HEK293 (cell line): ENCODE data around the gene AMPD2.

Source experiments
- BCL11B ChIP-seq: fragments of 450-650 bp; formaldehyde crosslinking; IDR thresholded peaks from 2 replicates; pipeline ENCODE4 v1.5.1; 2016; ENCODE audit warnings: low read depth, missing biosample characterization, missing genetic modification characterization
- GFI1B ChIP-seq: fragments of 450-650 bp; formaldehyde crosslinking; IDR thresholded peaks from 2 replicates; pipeline ENCODE4 v1.5.1; 2016; ENCODE audit warnings: missing biosample characterization, missing genetic modification characterization
- GLIS1 ChIP-seq: fragments of 450-650 bp; formaldehyde crosslinking; IDR thresholded peaks from 2 replicates; pipeline ENCODE4 v1.5.1; 2016; ENCODE audit warnings: missing biosample characterization, missing genetic modification characterization
- GLIS2 ChIP-seq: fragments of 450-650 bp; formaldehyde crosslinking; IDR thresholded peaks from 2 replicates; pipeline ENCODE4 v1.5.1; 2016; ENCODE audit warnings: missing biosample characterization, missing genetic modification characterization
- KLF7 ChIP-seq: fragments of 450-650 bp; formaldehyde crosslinking; IDR thresholded peaks from 2 replicates; pipeline ENCODE4 v1.5.1; 2016; ENCODE audit warnings: missing biosample characterization, missing genetic modification characterization, borderline replicate concordance
- MEIS1 ChIP-seq: sonication (generic); formaldehyde crosslinking; IDR thresholded peaks from 2 replicates; pipeline ENCODE4 v1.8.1; 2022; ENCODE audit warnings: missing genetic modification reagents, mild to moderate bottlenecking, borderline replicate concordance
- PRDM1 ChIP-seq: fragments of 450-650 bp; formaldehyde crosslinking; IDR thresholded peaks from 2 replicates; pipeline ENCODE4; 2016; ENCODE audit warnings: missing biosample characterization, missing genetic modification characterization
- SCRT2 ChIP-seq: fragments of 450-650 bp; formaldehyde crosslinking; IDR thresholded peaks from 2 replicates; pipeline ENCODE4 v1.5.1; 2016; ENCODE audit warnings: missing biosample characterization, missing genetic modification characterization
- TCF7L2 ChIP-seq: IDR thresholded peaks from 2 replicates; pipeline ENCODE4 v1.6.1; 2011; ENCODE audit warnings: low read depth, mild to moderate bottlenecking, inconsistent platforms, low read length, moderate library complexity, borderline replicate concordance
- ZBTB17 ChIP-seq: fragments of 450-650 bp; formaldehyde crosslinking; IDR thresholded peaks from 2 replicates; pipeline ENCODE4 v1.5.1; 2016; ENCODE audit warnings: missing biosample characterization, missing genetic modification characterization
- ZBTB48 ChIP-seq: fragments of 450-650 bp; formaldehyde crosslinking; IDR thresholded peaks from 2 replicates; pipeline ENCODE4 v1.5.1; 2016; ENCODE audit warnings: missing biosample characterization, missing genetic modification characterization
- ZEB2 ChIP-seq: fragments of 450-650 bp; formaldehyde crosslinking; IDR thresholded peaks from 2 replicates; pipeline ENCODE4 v1.5.1; 2016; ENCODE audit warnings: missing biosample characterization, missing genetic modification characterization
- ZNF112 ChIP-seq: fragments of 450-650 bp; formaldehyde crosslinking; IDR thresholded peaks from 2 replicates; pipeline ENCODE4 v1.5.0; 2017; ENCODE audit warnings: missing biosample characterization, missing genetic modification characterization
- ZNF121 ChIP-seq: fragments of 450-650 bp; formaldehyde crosslinking; IDR thresholded peaks from 2 replicates; pipeline ENCODE4 v1.5.1; 2016; ENCODE audit warnings: missing biosample characterization, missing genetic modification characterization
- ZNF2 ChIP-seq: fragments of 450-650 bp; formaldehyde crosslinking; IDR thresholded peaks from 2 replicates; pipeline ENCODE4 v1.5.1; 2016; ENCODE audit warnings: missing biosample characterization, missing genetic modification characterization
- ZNF211 ChIP-seq: fragments of 450-650 bp; formaldehyde crosslinking; IDR thresholded peaks from 2 replicates; pipeline ENCODE4 v1.5.1; 2016; ENCODE audit warnings: low read depth, missing biosample characterization, missing genetic modification characterization
- ZNF223 ChIP-seq: fragments of 450-650 bp; formaldehyde crosslinking; IDR thresholded peaks from 2 replicates; pipeline ENCODE4 v1.5.1; 2016; ENCODE audit warnings: missing biosample characterization, missing genetic modification characterization
- ZNF274 ChIP-seq, 2 experiments: fragments of 200-500 bp in 1 of 2; fragments of 450-650 bp in 1 of 2; sonication (Bioruptor generic) in 1 of 2; formaldehyde crosslinking in 1 of 2; IDR thresholded peaks; 2 replicates each; pipeline versions ENCODE4 v1.5.1 to v1.6.1; 2014 to 2016; ENCODE audit warnings: borderline replicate concordance in 1 of 2, inconsistent platforms in 1 of 2, low read length in 1 of 2, missing biosample characterization in 1 of 2, missing genetic modification characterization in 1 of 2
- ZNF335 ChIP-seq: fragments of 450-650 bp; formaldehyde crosslinking; conservative IDR thresholded peaks from 2 replicates; pipeline ENCODE4 v1.5.1; 2016; ENCODE audit warnings: missing biosample characterization, missing genetic modification characterization
- ZNF366 ChIP-seq: fragments of 450-650 bp; formaldehyde crosslinking; conservative IDR thresholded peaks from 2 replicates; pipeline ENCODE4 v1.5.1; 2016; ENCODE audit warnings: missing biosample characterization, missing genetic modification characterization
- ZNF394 ChIP-seq: fragments of 450-650 bp; formaldehyde crosslinking; IDR thresholded peaks from 2 replicates; pipeline ENCODE4 v1.5.1; 2016; ENCODE audit warnings: missing biosample characterization, missing genetic modification characterization, mild to moderate bottlenecking, moderate library complexity, borderline replicate concordance
- ZNF501 ChIP-seq: fragments of 450-650 bp; formaldehyde crosslinking; IDR thresholded peaks from 2 replicates; pipeline ENCODE4 v1.5.1; 2016; ENCODE audit warnings: missing biosample characterization, missing genetic modification characterization
- ZNF596 ChIP-seq: fragments of 450-650 bp; IDR thresholded peaks from 2 replicates; pipeline ENCODE4 v1.5.0; 2018; ENCODE audit warnings: missing biosample characterization, mild to moderate bottlenecking, missing genetic modification characterization, moderate library complexity
- ZNF654 ChIP-seq: fragments of 450-650 bp; formaldehyde crosslinking; IDR thresholded peaks from 2 replicates; pipeline ENCODE4 v1.5.1; 2016; ENCODE audit warnings: low read depth, missing biosample characterization, missing genetic modification characterization
- ZNF664 ChIP-seq: fragments of 450-650 bp; formaldehyde crosslinking; IDR thresholded peaks from 2 replicates; pipeline ENCODE4 v1.5.1; 2016; ENCODE audit warnings: missing biosample characterization, missing genetic modification characterization
- ZNF747 ChIP-seq: fragments of 450-650 bp; formaldehyde crosslinking; IDR thresholded peaks from 2 replicates; pipeline ENCODE4 v1.5.1; 2016; ENCODE audit warnings: missing biosample characterization, missing genetic modification characterization
- ZSCAN23 ChIP-seq: fragments of 450-650 bp; formaldehyde crosslinking; IDR thresholded peaks from 2 replicates; pipeline ENCODE4 v1.5.1; 2016; ENCODE audit warnings: missing biosample characterization, missing genetic modification characterization
- ZSCAN30 ChIP-seq: fragments of 450-650 bp; IDR thresholded peaks from 2 replicates; pipeline ENCODE4 v1.5.1; 2018; ENCODE audit warnings: missing biosample characterization, mild to moderate bottlenecking, missing genetic modification characterization, moderate library complexity
- TF ChIP-seq, protein P1 (sequence below): fragments of 450-650 bp; formaldehyde crosslinking; optimal IDR thresholded peaks from 2 replicates; pipeline ENCODE3; 2016; ENCODE audit warnings: missing biosample characterization, mild to moderate bottlenecking, missing genetic modification characterization
- TF ChIP-seq, protein P2 (sequence below): fragments of 450-650 bp; formaldehyde crosslinking; IDR thresholded peaks from 2 replicates; pipeline ENCODE4 v1.5.1; 2016; ENCODE audit warnings: missing biosample characterization, missing genetic modification characterization
- TF ChIP-seq, protein P3 (sequence below): sonication (generic); formaldehyde crosslinking; IDR thresholded peaks from 2 replicates; pipeline ENCODE4 v1.8.1; 2022; ENCODE audit warnings: mild to moderate bottlenecking, moderate library complexity, missing genetic modification reagents
- TF ChIP-seq, protein P4 (sequence below): fragments of 450-650 bp; formaldehyde crosslinking; IDR thresholded peaks from 2 replicates; pipeline ENCODE4 v1.5.1; 2016; ENCODE audit warnings: missing biosample characterization, missing genetic modification characterization
- TF ChIP-seq, protein P5 (sequence below): fragments of 450-650 bp; formaldehyde crosslinking; IDR thresholded peaks from 2 replicates; pipeline ENCODE4 v1.5.1; 2016; ENCODE audit warnings: missing biosample characterization, missing genetic modification characterization

The AMPD2 gene

DNA sequence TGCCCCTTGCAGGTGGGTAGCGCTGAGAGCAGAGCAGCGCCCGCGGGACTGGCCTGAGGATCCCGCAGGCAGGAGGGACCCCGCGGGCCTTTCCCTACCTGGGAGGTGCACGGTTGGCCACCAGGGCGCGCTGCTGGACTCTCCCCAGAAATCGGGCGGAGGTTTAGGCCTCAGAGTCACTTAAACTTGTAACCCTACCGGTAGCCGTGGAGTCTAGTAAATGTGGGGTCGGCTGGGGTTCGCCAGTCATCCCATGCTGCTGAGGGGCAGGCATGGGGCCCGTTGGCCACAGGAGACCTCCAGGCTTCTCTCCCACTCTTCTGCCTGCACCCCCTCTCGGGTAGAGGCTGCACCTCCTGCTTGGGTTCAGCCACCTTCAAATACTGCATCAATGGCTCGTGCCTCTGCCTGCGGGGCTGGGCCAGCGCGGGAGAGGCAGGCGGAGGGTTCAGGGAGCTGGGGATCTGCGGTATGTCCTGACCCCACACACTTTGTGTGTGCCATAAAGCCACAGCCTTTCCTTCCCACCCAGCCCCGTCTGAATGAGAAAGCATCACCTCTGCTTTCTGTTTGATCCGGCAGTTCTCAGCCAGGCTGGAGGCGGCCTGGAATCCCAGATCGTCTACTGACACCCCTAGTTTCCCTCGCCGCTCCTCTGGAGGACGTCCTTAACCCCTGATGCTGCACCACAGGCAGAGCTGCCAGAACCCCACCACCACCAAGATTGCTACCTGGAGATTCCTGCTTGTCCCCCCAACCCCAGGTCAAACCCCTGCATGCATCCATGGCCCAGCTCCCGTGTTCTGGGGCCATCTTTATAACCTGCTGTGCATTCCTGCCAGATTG is 24.0 kb downstream of the AMPD2 start (continued):
- TF ChIP-seq ZNF335: no peak; the same call in 1 of the 2 replicates
- TF ChIP-seq KLF7 (tag by site-specific recombination): no peak
- TF ChIP-seq ZSCAN30 (tag by site-specific recombination): peak; percentile 74; the same call in 1 of the 2 replicates
- no peak for TF ChIP-seq TCF7L2
- TF ChIP-seq, protein P1, sequence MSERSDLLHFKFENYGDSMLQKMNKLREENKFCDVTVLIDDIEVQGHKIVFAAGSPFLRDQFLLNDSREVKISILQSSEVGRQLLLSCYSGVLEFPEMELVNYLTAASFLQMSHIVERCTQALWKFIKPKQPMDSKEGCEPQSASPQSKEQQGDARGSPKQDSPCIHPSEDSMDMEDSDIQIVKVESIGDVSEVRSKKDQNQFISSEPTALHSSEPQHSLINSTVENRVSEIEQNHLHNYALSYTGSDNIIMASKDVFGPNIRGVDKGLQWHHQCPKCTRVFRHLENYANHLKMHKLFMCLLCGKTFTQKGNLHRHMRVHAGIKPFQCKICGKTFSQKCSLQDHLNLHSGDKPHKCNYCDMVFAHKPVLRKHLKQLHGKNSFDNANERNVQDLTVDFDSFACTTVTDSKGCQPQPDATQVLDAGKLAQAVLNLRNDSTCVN (tag by site-specific recombination): peak; percentile 29
- no peak for TF ChIP-seq ZNF366 (tag by site-specific recombination)
- TF ChIP-seq GFI1B (tag by site-specific recombination): no peak
- TF ChIP-seq ZBTB17 (tag by site-specific recombination): peak; percentile 70
- TF ChIP-seq ZNF2 (tag by site-specific recombination): peak; percentile 93
- no peak for TF ChIP-seq ZEB2 (tag by site-specific recombination)
- TF ChIP-seq ZBTB48 (tag by site-specific recombination): peak; percentile 32; the same call in 1 of the 2 replicates
- peak; percentile 71 for TF ChIP-seq GLIS2 (tag by site-specific recombination)
- TF ChIP-seq ZNF223 (tag by site-specific recombination): peak; percentile 98
- TF ChIP-seq ZSCAN23 (tag by site-specific recombination): no peak
- no peak for TF ChIP-seq ZNF112 (tag by site-specific recombination)
- TF ChIP-seq ZNF747: no peak
- no peak for TF ChIP-seq ZNF664 (tag by site-specific recombination)
- TF ChIP-seq ZNF394 (tag by site-specific recombination): peak; percentile 17; the same call in 1 of the 2 replicates
- no peak for TF ChIP-seq MEIS1 (CRISPR knock-in tag)
- TF ChIP-seq PRDM1 (tag by site-specific recombination): peak; percentile 14; the same call in 1 of the 2 replicates
- peak; percentile 66; the same call in 1 of the 2 replicates for TF ChIP-seq GLIS1 (tag by site-specific recombination)
- TF ChIP-seq SCRT2 (tag by site-specific recombination): peak; percentile 36; the same call in 1 of the 2 replicates
- TF ChIP-seq ZNF501 (tag by site-specific recombination): peak; percentile 75; the same call in 1 of the 2 replicates
- no peak for TF ChIP-seq ZNF596 (tag by site-specific recombination)
- TF ChIP-seq ZNF211: no peak
- TF ChIP-seq, protein P2, sequence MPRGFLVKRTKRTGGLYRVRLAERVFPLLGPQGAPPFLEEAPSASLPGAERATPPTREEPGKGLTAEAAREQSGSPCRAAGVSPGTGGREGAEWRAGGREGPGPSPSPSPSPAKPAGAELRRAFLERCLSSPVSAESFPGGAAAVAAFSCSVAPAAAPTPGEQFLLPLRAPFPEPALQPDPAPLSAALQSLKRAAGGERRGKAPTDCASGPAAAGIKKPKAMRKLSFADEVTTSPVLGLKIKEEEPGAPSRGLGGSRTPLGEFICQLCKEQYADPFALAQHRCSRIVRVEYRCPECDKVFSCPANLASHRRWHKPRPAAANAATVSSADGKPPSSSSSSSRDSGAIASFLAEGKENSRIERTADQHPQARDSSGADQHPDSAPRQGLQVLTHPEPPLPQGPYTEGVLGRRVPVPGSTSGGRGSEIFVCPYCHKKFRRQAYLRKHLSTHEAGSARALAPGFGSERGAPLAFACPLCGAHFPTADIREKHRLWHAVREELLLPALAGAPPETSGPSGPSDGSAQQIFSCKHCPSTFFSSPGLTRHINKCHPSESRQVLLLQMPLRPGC: no peak
- 0 out of 2 replicates have a peak, but pooled peaks have one; percentile 35 for TF ChIP-seq BCL11B (tag by site-specific recombination)
- TF ChIP-seq, protein P3, sequence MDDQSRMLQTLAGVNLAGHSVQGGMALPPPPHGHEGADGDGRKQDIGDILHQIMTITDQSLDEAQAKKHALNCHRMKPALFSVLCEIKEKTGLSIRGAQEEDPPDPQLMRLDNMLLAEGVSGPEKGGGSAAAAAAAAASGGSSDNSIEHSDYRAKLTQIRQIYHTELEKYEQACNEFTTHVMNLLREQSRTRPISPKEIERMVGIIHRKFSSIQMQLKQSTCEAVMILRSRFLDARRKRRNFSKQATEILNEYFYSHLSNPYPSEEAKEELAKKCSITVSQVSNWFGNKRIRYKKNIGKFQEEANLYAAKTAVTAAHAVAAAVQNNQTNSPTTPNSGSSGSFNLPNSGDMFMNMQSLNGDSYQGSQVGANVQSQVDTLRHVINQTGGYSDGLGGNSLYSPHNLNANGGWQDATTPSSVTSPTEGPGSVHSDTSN (CRISPR knock-in tag): no peak
- TF ChIP-seq ZNF121: no peak
- peak; percentile 57 for TF ChIP-seq ZNF654 (tag by site-specific recombination)
- TF ChIP-seq, protein P4, sequence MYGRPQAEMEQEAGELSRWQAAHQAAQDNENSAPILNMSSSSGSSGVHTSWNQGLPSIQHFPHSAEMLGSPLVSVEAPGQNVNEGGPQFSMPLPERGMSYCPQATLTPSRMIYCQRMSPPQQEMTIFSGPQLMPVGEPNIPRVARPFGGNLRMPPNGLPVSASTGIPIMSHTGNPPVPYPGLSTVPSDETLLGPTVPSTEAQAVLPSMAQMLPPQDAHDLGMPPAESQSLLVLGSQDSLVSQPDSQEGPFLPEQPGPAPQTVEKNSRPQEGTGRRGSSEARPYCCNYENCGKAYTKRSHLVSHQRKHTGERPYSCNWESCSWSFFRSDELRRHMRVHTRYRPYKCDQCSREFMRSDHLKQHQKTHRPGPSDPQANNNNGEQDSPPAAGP (tag by site-specific recombination): no peak
- TF ChIP-seq, protein P5, sequence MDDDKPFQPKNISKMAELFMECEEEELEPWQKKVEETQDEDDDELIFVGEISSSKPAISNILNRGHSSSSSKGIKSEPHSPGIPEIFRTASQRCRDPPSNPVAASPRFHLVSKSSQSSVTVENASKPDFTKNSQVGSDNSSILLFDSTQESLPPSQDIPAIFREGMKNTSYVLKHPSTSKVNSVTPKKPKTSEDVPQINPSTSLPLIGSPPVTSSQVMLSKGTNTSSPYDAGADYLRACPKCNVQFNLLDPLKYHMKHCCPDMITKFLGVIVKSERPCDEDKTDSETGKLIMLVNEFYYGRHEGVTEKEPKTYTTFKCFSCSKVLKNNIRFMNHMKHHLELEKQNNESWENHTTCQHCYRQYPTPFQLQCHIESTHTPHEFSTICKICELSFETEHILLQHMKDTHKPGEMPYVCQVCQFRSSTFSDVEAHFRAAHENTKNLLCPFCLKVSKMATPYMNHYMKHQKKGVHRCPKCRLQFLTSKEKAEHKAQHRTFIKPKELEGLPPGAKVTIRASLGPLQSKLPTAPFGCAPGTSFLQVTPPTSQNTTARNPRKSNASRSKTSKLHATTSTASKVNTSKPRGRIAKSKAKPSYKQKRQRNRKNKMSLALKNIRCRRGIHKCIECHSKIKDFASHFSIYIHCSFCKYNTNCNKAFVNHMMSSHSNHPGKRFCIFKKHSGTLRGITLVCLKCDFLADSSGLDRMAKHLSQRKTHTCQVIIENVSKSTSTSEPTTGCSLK (tag by site-specific recombination): no peak
- TF ChIP-seq ZNF274 (IDR thresholded peaks at IDR 0.05; ENCODE audit: low read length): no peak
- no peak for TF ChIP-seq ZNF274 (tag by site-specific recombination; IDR thresholded peaks at IDR 0.05; ENCODE audit: borderline replicate concordance)
